ENCODE data around the gene CFAP20. TPM values are rescaled to one million over a fixed set of nuclear protein-coding genes. Genes with fewer than 3 reads are reported as not detected.

CFAP20 gene
- total RNA-seq, 1 experiment from 2014 or later, result 76.2 TPM

Small RNAs within 50 kb of the gene (small RNA-seq; reads per million reads assigned to genes)
- not detected for gene RF00019

Other genes starting within 250 kb of the CFAP20 start
- not detected in 2 replicates for gene CNGB1, start 158.3 kb downstream of the CFAP20 start, total RNA-seq (2014; rRNA removed; shearing (Covaris generic))
- gene ZNF319, start 128.7 kb downstream of the CFAP20 start, total RNA-seq (2014; rRNA removed; shearing (Covaris generic)), result 1.5 and 2.0 TPM in 2 replicates
- gene USB1, start 128.0 kb downstream of the CFAP20 start, total RNA-seq (2014; rRNA removed; shearing (Covaris generic)), result 18.8 and 24.4 TPM in 2 replicates
- 75.9 and 94.1 TPM in 2 replicates for gene MMP15, start 103.6 kb downstream of the CFAP20 start, total RNA-seq (2014; rRNA removed; shearing (Covaris generic))
- gene CSNK2A2, start 68.7 kb upstream of the CFAP20 start, total RNA-seq (2014; rRNA removed; shearing (Covaris generic)), result 14.2 and 16.2 TPM in 2 replicates
- gene PRSS54, start 165.6 kb upstream of the CFAP20 start, total RNA-seq (2014; rRNA removed; shearing (Covaris generic)), result not detected in 2 replicates